Neural cell (in vitro differentiated cells): ENCODE data around the gene CDKL1. TPM values are rescaled to one million over a fixed set of nuclear protein-coding genes. Genes with fewer than 3 reads are reported as not detected.

Experiments
- H2AFZ ChIP-seq: fragments of 200-600, 300-800 bp; sonication (generic), shearing (Covaris generic); 2 replicates; pipeline ENCODE4 v1.6.0; 2014; ENCODE audit warnings: low read depth, mild to moderate bottlenecking, antibody characterized with exemption, low read length, moderate library complexity
- H3F3A ChIP-seq: fragments of 200-600 bp; shearing (Covaris generic); 2 replicates; pipeline ENCODE4 v1.6.1; 2016; ENCODE audit warnings: mild to moderate bottlenecking, moderate library complexity, mixed read lengths, antibody characterized with exemption, low read length; ENCODE audit not compliant: insufficient read depth, poor library complexity, severe bottlenecking
- H3K27ac ChIP-seq: fragments of 200-600, 300-800 bp; sonication (generic), shearing (Covaris generic); 2 replicates; pipeline ENCODE4 v1.5.1; 2014; ENCODE audit warnings: mild to moderate bottlenecking, low read length, moderate library complexity
- H3K27me3 ChIP-seq: fragments of 300-800, 200-600 bp; sonication (generic), shearing (Covaris generic); 2 replicates; pipeline ENCODE4 v1.6.0; 2014; ENCODE audit warnings: mild to moderate bottlenecking, low read depth, low read length, moderate library complexity; ENCODE audit not compliant: insufficient read depth
- H3K36me3 ChIP-seq: fragments of 300-800, 200-600 bp; sonication (generic), shearing (Covaris generic); 2 replicates; pipeline ENCODE4 v1.5.1; 2014; ENCODE audit warnings: mild to moderate bottlenecking, antibody characterized with exemption, low read length, moderate library complexity; ENCODE audit not compliant: insufficient read depth
- H3K4me2 ChIP-seq: fragments of 300-800, 200-600 bp; sonication (generic), shearing (Covaris generic); 2 replicates; pipeline ENCODE4 v1.6.0; 2014; ENCODE audit warnings: mild to moderate bottlenecking, low read length
- H3K4me3 ChIP-seq: fragments of 300-800, 200-600 bp; sonication (generic), shearing (Covaris generic); 2 replicates; pipeline ENCODE4 v1.5.1; 2014; ENCODE audit warnings: mild to moderate bottlenecking, low read length, moderate library complexity
- H3K79me2 ChIP-seq: fragments of 200-600 bp; shearing (Covaris generic); replicated peaks from 2 replicates; pipeline ENCODE4 v1.6.0; 2014; ENCODE audit warnings: mild to moderate bottlenecking, low read length, moderate library complexity; ENCODE audit not compliant: insufficient read depth
- H3K9ac ChIP-seq: fragments of 300-800, 200-600 bp; sonication (generic), shearing (Covaris generic); 2 replicates; pipeline ENCODE4 v1.6.1; 2016; ENCODE audit warnings: mild to moderate bottlenecking, low read length, mixed read lengths
- H3K9me2 ChIP-seq: fragments of 200-600 bp; shearing (Covaris generic); 2 replicates; pipeline ENCODE4 v1.6.1; 2016; ENCODE audit warnings: mild to moderate bottlenecking, low read length, mixed read lengths; ENCODE audit not compliant: insufficient read depth
- H3K9me3 ChIP-seq: fragments of 200-600, 300-800 bp; sonication (generic), shearing (Covaris generic); 2 replicates; pipeline ENCODE4 v1.6.1; 2016; ENCODE audit warnings: mild to moderate bottlenecking, mixed run types, low read length, moderate library complexity, mixed read lengths
- H4K20me1 ChIP-seq: fragments of 200-600 bp; shearing (Covaris generic); 2 replicates; pipeline ENCODE4 v1.6.1; 2016; ENCODE audit warnings: mild to moderate bottlenecking, mixed run types; ENCODE audit not compliant: insufficient read depth
- CTCF ChIP-seq: fragments of 450-650 bp; IDR thresholded peaks from 2 replicates; pipeline ENCODE4 v1.5.1; 2014; ENCODE audit warnings: antibody characterized with exemption, mild to moderate bottlenecking, moderate library complexity; ENCODE audit not compliant: poor library complexity, severe bottlenecking
- EP300 ChIP-seq: fragments of 450-650 bp; conservative IDR thresholded peaks from 2 replicates; pipeline ENCODE4 v1.6.1; 2014; ENCODE audit warnings: antibody characterized with exemption, mild to moderate bottlenecking, moderate library complexity; ENCODE audit not compliant: poor library complexity, severe bottlenecking
- EZH2 ChIP-seq: fragments of 200-600, 300-800 bp; shearing (Covaris generic), sonication (generic); IDR thresholded peaks from 2 replicates; pipeline ENCODE4 v1.6.1; 2014; ENCODE audit warnings: antibody characterized with exemption, low read length, borderline replicate concordance, mild to moderate bottlenecking; ENCODE audit not compliant: insufficient read depth, poor library complexity, severe bottlenecking
- MXI1 ChIP-seq: fragments of 450-650 bp; conservative IDR thresholded peaks from 2 replicates; pipeline ENCODE4 v1.6.1; 2014; ENCODE audit warnings: antibody characterized with exemption, mild to moderate bottlenecking; ENCODE audit not compliant: poor library complexity, severe bottlenecking
- POLR2AphosphoS5 ChIP-seq: IDR thresholded peaks from 2 replicates; pipeline ENCODE4 v1.6.1; 2012
- RAD21 ChIP-seq: fragments of 450-650 bp; conservative IDR thresholded peaks from 2 replicates; pipeline ENCODE4 v1.6.1; 2014; ENCODE audit warnings: antibody characterized with exemption, mild to moderate bottlenecking, moderate library complexity
- REST ChIP-seq: IDR thresholded peaks from 2 replicates; pipeline ENCODE4 v1.6.1; 2012; ENCODE audit warnings: borderline replicate concordance
- SMC3 ChIP-seq: fragments of 450-650 bp; conservative IDR thresholded peaks from 2 replicates; pipeline ENCODE4 v1.6.1; 2014; ENCODE audit warnings: antibody characterized with exemption, mild to moderate bottlenecking, moderate library complexity; ENCODE audit not compliant: poor library complexity
- TAF1 ChIP-seq: IDR thresholded peaks from 2 replicates; pipeline ENCODE4 v1.6.1; 2012; ENCODE audit warnings: low read depth
- polyA plus RNA-seq: library from polyadenylated mRNA; depleted of rRNA; stranded (reverse); fragments of >200 nt; gene quantifications from 2 replicates; pipeline ENCODE4 v1.2.3, GENCODE V29; 2014

CDKL1 gene
- polyA plus RNA-seq, 1 donor from 2014 or later = 3.1 TPM

- no peak overlapping the region for H3K27ac ChIP-seq
- no peak overlapping the region for H3K9ac ChIP-seq
- H3K4me2 ChIP-seq = no peak overlapping the region
- H3K4me3 ChIP-seq = no peak overlapping the region
- no peaks in the 10 kb centered on the region for H3K9me2 ChIP-seq
- no peaks in the 10 kb centered on the region for H4K20me1 ChIP-seq
- H3K79me2 ChIP-seq = no peaks in the 10 kb centered on the region
- no peaks in the 10 kb centered on the region for H3K27me3 ChIP-seq
- no peaks in the 10 kb centered on the region for H3F3A ChIP-seq
- H2AFZ ChIP-seq = no peak overlapping the region
- no peak for TF ChIP-seq SMC3
- no peak for TF ChIP-seq RAD21
- TF ChIP-seq EP300 = no peak
- no peak for TF ChIP-seq MXI1
- TF ChIP-seq TAF1 = no peak
- no peak for TF ChIP-seq POLR2AphosphoS5
- no peak for TF ChIP-seq REST
- TF ChIP-seq CTCF = no peak
- no peak for TF ChIP-seq EZH2
- no peaks in the 10 kb centered on the region for H3K36me3 ChIP-seq
- no peaks in the 10 kb centered on the region for H3K9me3 ChIP-seq
Measured at GRCh38 chr14:50344876-50345563, 51.7 kb downstream of the CDKL1 start.

- H2AFZ ChIP-seq = no peak overlapping the region
- H3F3A ChIP-seq = no peaks in the 10 kb centered on the region
- no peak overlapping the region for H3K27ac ChIP-seq
Measured at GRCh38 chr14:50344116-50344775, 52.4 kb downstream of the CDKL1 start.

More at GRCh38 chr14:50344116-50344775, 52.4 kb downstream of the CDKL1 start:
- Histone ChIP-seq H3K9ac (no peak overlapping the region), H3K79me2 (no peaks in the 10 kb centered on the region), H4K20me1 (no peaks in the 10 kb centered on the region), H3K36me3 (no peaks in the 10 kb centered on the region), H3K4me3 (no peak overlapping the region), H3K9me2 (no peaks in the 10 kb centered on the region), H3K4me2 (no peak overlapping the region), H3K9me3 (no peaks in the 10 kb centered on the region), H3K27me3 (no peaks in the 10 kb centered on the region)
- no peak for TF ChIP-seq CTCF
- no peak for TF ChIP-seq TAF1
- TF ChIP-seq MXI1 = no peak
- TF ChIP-seq EP300 = no peak
- TF ChIP-seq RAD21 = no peak
- no peak for TF ChIP-seq POLR2AphosphoS5
- no peak for TF ChIP-seq EZH2
- no peak for TF ChIP-seq SMC3
- no peak for TF ChIP-seq REST
